Smooth muscle cell (in vitro differentiated cells): ENCODE measurements around the gene MICB. TPM values are rescaled to one million over a fixed set of nuclear protein-coding genes. Genes with fewer than 3 reads are reported as not detected.
A peak's percentile ranks its signal among the peaks of the same experiment; 100 is the strongest.

Experiments
- DNase-seq: peaks from one replicate; lab custom pipeline; 2025; ENCODE audit not compliant: unreplicated experiment; lab: John Stamatoyannopoulos, UW
- H2AFZ ChIP-seq: fragments of 200-600 bp; sonication (generic); 2 replicates; pipeline ENCODE4 v1.6.0; 2016; ENCODE audit warnings: antibody characterized with exemption, low read depth, mild to moderate bottlenecking
- H3F3A ChIP-seq: fragments of 200-600 bp; sonication (generic); 2 replicates; pipeline ENCODE4 v1.6.0; 2017; ENCODE audit warnings: antibody characterized with exemption, low read depth
- H3K27ac ChIP-seq: fragments of 200-600 bp; sonication (generic); 2 replicates; pipeline ENCODE4 v1.5.1; 2016; ENCODE audit warnings: low read depth, mild to moderate bottlenecking
- H3K27me3 ChIP-seq: fragments of 200-600 bp; sonication (generic); 2 replicates; pipeline ENCODE4 v1.6.1; 2016; ENCODE audit warnings: low read depth, mild to moderate bottlenecking
- H3K36me3 ChIP-seq: fragments of 200-600 bp; sonication (generic); 2 replicates; pipeline ENCODE4 v1.5.1; 2016; ENCODE audit warnings: low read depth
- H3K4me1 ChIP-seq: fragments of 200-600 bp; sonication (generic); 2 replicates; pipeline ENCODE4 v1.5.1; 2016; ENCODE audit warnings: low read depth
- H3K4me2 ChIP-seq: fragments of 200-600 bp; sonication (generic); 2 replicates; pipeline ENCODE4 v1.6.0; 2016; ENCODE audit warnings: mild to moderate bottlenecking
- H3K4me3 ChIP-seq: fragments of 200-600 bp; sonication (generic); 2 replicates; pipeline ENCODE4 v1.5.1; 2016; ENCODE audit warnings: mild to moderate bottlenecking
- H3K79me2 ChIP-seq: fragments of 200-600 bp; sonication (generic); 2 replicates; pipeline ENCODE4 v1.6.0; 2016; ENCODE audit warnings: low read depth, mild to moderate bottlenecking
- H3K9ac ChIP-seq: fragments of 200-600 bp; sonication (generic); 2 replicates; pipeline ENCODE4 v1.6.0; 2016; ENCODE audit warnings: low read depth
- H3K9me3 ChIP-seq: fragments of 200-600 bp; sonication (generic); replicated peaks from 2 replicates; pipeline ENCODE4 v1.5.1; 2016; ENCODE audit warnings: low read depth
- H4K20me1 ChIP-seq: fragments of 200-600 bp; sonication (generic); 2 replicates; pipeline ENCODE4 v1.6.0; 2016; ENCODE audit warnings: low read depth
- CTCF ChIP-seq: fragments of 200-600 bp; sonication (generic); IDR thresholded peaks from 2 replicates; pipeline ENCODE4 v1.5.1; 2017; ENCODE audit warnings: borderline replicate concordance, mild to moderate bottlenecking, antibody characterized with exemption; ENCODE audit not compliant: insufficient read depth, poor library complexity, severe bottlenecking
- WGBS: methylation state at CpG from one replicate; pipeline ENCODE4 v1.1.7; 2016; ENCODE audit warnings: low lambda C conversion rate; 5-methylcytosine and 5-hydroxymethylcytosine counted together
- polyA plus RNA-seq: library from polyadenylated mRNA; unstranded; fragments of >200 nt; fragmentation: Nextera tagmentation; extraction: Ambion mirVana; gene quantifications from 2 replicates; pipeline ENCODE4 v1.2.1, GENCODE V29; 2016
- total RNA-seq: library from RNA; depleted of rRNA; stranded (reverse); fragments of >200 nt; gene quantifications from 2 replicates; pipeline ENCODE4 v1.2.3, GENCODE V29; 2014

Gene MICB
- total and polyA plus RNA-seq, 2 experiments from 2014 or later: 2.4 to 2.9 TPM

GRCh38 chr6:31546958-31547726, 49.2 kb downstream of the MICB start, which contains the start of gene NFKBIL1:
Gene NFKBIL1, plus strand, starts transcription at chr6:31547608. Its CDS starts 87 bp downstream, at chr6:31547695.
- TF ChIP-seq CTCF: no peak
- no peaks in the 10 kb centered on the region for H4K20me1 ChIP-seq
- H3K27me3 ChIP-seq: no peaks in the 10 kb centered on the region
- peak within 1 kb of the TSS; percentile 74 for H3K4me3 ChIP-seq
- H3K27ac ChIP-seq: peak within 1 kb of the TSS; percentile 79
- no peaks in the 10 kb centered on the region for H3K36me3 ChIP-seq
- peaks cover 14% of the 10 kb centered on the region for H3F3A ChIP-seq
- peak; percentile 51 for DNase-seq
- H3K79me2 ChIP-seq: peaks cover 32% of the 10 kb centered on the region
- WGBS: under 1% methylated on average over 25 of the region's 25 CpGs
- H3K4me2 ChIP-seq: peak within 1 kb of the TSS; percentile 91
- H3K4me1 ChIP-seq: peaks cover 12% of the 10 kb centered on the region
- H3K9ac ChIP-seq: peak within 1 kb of the TSS; percentile 85
- no peaks in the 10 kb centered on the region for H3K9me3 ChIP-seq
- H2AFZ ChIP-seq: peak within 1 kb of the TSS; percentile 91

DNA sequence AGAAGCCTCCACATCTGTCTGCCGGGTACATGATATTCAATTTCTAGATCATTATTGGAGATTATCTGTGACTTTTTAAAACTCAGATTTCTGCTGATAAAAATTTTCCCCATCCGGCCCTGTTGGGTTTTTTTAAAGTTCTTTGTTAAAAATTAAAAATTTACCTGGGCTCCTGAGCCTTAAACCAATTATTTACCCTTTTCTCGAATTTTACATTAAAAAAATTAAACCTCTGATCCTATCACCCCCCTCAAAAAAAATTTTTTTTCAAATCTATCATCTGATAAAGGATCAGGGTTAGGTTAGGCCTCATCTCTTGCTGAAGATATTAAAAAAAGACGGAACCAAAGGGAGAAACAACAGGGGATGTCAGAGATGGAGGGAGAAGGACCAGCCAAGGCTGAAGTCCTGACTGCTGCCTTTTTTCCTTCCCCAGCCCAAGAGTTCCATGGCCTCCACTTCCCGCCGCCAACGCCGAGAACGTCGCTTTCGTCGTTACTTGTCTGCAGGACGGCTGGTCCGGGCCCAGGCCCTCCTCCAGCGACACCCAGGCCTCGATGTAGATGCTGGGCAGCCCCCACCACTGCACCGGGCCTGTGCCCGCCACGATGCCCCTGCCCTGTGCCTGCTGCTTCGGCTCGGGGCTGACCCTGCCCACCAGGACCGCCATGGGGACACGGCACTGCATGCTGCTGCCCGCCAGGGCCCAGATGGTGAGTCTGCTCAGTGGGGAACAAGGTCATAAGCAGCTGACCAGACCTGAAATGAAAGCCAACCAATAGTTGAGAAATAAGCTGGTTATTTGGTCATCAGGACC, 50.0 kb downstream of the MICB start:
- Histone ChIP-seq H3K4me2 (peak overlapping the region; percentile 91), H3K4me3 (peak overlapping the region; percentile 74), H3K27ac (peak overlapping the region; percentile 79), H3K79me2 (peaks cover 35% of the 10 kb centered on the region), H3K9ac (peak overlapping the region; percentile 85), H4K20me1 (no peaks in the 10 kb centered on the region), H3K9me3 (no peaks in the 10 kb centered on the region), H3K36me3 (no peaks in the 10 kb centered on the region), H2AFZ (peak overlapping the region; percentile 91), H3K27me3 (no peaks in the 10 kb centered on the region), H3K4me1 (peaks cover 12% of the 10 kb centered on the region), H3F3A (peaks cover 10% of the 10 kb centered on the region)
- TF ChIP-seq CTCF: no peak
- no peak for DNase-seq
- 75% methylated on average over 24 of the region's 24 CpGs for WGBS

GRCh38 chr6:31548544-31548873, 50.6 kb downstream of the MICB start:
- Histone ChIP-seq H3K9me3 (no peaks in the 10 kb centered on the region), H3K79me2 (peaks cover 32% of the 10 kb centered on the region), H3F3A (peaks cover 5% of the 10 kb centered on the region), H3K4me3 (peak overlapping the region; percentile 74), H3K36me3 (no peaks in the 10 kb centered on the region), H3K9ac (peak overlapping the region; percentile 85), H3K4me1 (peaks cover 12% of the 10 kb centered on the region), H3K4me2 (peak overlapping the region; percentile 91), H3K27ac (peak overlapping the region; percentile 79), H2AFZ (no peak overlapping the region), H3K27me3 (no peaks in the 10 kb centered on the region), H4K20me1 (no peaks in the 10 kb centered on the region)
- no peak for DNase-seq
- 95% methylated on average over 2 of the region's 2 CpGs for WGBS
- TF ChIP-seq CTCF: no peak
